H9 (cell line): Measurements from ENCODE around the gene DCHS2. TPM values are rescaled to one million over a fixed set of nuclear protein-coding genes. Genes with fewer than 3 reads are reported as not detected.

Experiments
- DNase-seq: peaks from one replicate; pipeline ENCODE4 v3.0.0-alpha.2; 2017
- H2AFZ ChIP-seq: one replicate; pipeline ENCODE4 v1.6.1; 2013; ENCODE audit warnings: mild to moderate bottlenecking, low read length, control low read depth, moderate library complexity
- H2AK5ac ChIP-seq: 2 replicates; pipeline ENCODE4 v1.6.1; 2013; ENCODE audit warnings: low read length, control low read depth, mixed read lengths; ENCODE audit not compliant: insufficient read length
- H2BK120ac ChIP-seq: one replicate; pipeline ENCODE4 v1.6.1; 2013; ENCODE audit warnings: low read depth, mild to moderate bottlenecking, low read length, control low read depth, inconsistent platforms; ENCODE audit not compliant: poor library complexity, severe bottlenecking
- H2BK12ac ChIP-seq: 2 replicates; pipeline ENCODE4 v1.6.1; 2013; ENCODE audit warnings: low read length, control low read depth, mixed read lengths, low read depth; ENCODE audit not compliant: insufficient read length
- H2BK15ac ChIP-seq: 2 replicates; pipeline ENCODE4 v1.6.1; 2013; ENCODE audit warnings: low read depth, low read length, control low read depth
- H2BK20ac ChIP-seq: one replicate; pipeline ENCODE4 v1.6.1; 2013; ENCODE audit warnings: low read depth, mild to moderate bottlenecking, low read length, control low read depth, inconsistent platforms; ENCODE audit not compliant: poor library complexity, severe bottlenecking
- H2BK5ac ChIP-seq: 2 replicates; pipeline ENCODE4 v1.6.1; 2013; ENCODE audit warnings: low read length, control low read depth, mixed read lengths; ENCODE audit not compliant: insufficient read length
- H3K14ac ChIP-seq: 2 replicates; pipeline ENCODE4 v1.6.1; 2013; ENCODE audit warnings: low read length, control low read depth; ENCODE audit not compliant: insufficient read depth
- H3K18ac ChIP-seq: 2 replicates; pipeline ENCODE4 v1.6.1; 2013; ENCODE audit warnings: low read depth, mild to moderate bottlenecking, mixed read lengths, low read length, control low read depth; ENCODE audit not compliant: insufficient read length
- H3K23ac ChIP-seq: 2 replicates; pipeline ENCODE4 v1.6.1; 2013; ENCODE audit warnings: low read length, control low read depth, mixed read lengths, low read depth; ENCODE audit not compliant: insufficient read length
- H3K23me2 ChIP-seq: 2 replicates; pipeline ENCODE4 v1.6.1; 2013; ENCODE audit warnings: low read depth, mild to moderate bottlenecking, mixed read lengths, low read length, control low read depth; ENCODE audit not compliant: insufficient read length, poor library complexity, severe bottlenecking
- H3K27ac ChIP-seq: 2 replicates; pipeline ENCODE4 v1.5.1; 2013; ENCODE audit warnings: low read length, control low read depth, mixed read lengths, low read depth; ENCODE audit not compliant: insufficient read length
- H3K27me3 ChIP-seq: 2 replicates; pipeline ENCODE4 v1.6.1; 2013; ENCODE audit warnings: low read length, control low read depth, inconsistent platforms; ENCODE audit not compliant: insufficient read depth
- H3K4ac ChIP-seq: 2 replicates; pipeline ENCODE4 v1.6.1; 2013; ENCODE audit warnings: low read depth, mild to moderate bottlenecking, control low read depth, inconsistent platforms, low read length, moderate library complexity
- H3K4me1 ChIP-seq: 2 replicates; pipeline ENCODE4 v1.6.1; 2013; ENCODE audit warnings: low read length, control low read depth, inconsistent platforms; ENCODE audit not compliant: insufficient read depth
- H3K4me2 ChIP-seq: 2 replicates; pipeline ENCODE4 v1.6.1; 2013; ENCODE audit warnings: low read length, control low read depth, mixed read lengths; ENCODE audit not compliant: insufficient read length, insufficient read depth
- H3K56ac ChIP-seq: 2 replicates; pipeline ENCODE4 v1.6.1; 2013; ENCODE audit warnings: low read depth, mild to moderate bottlenecking, mixed read lengths, low read length, control low read depth; ENCODE audit not compliant: insufficient read length
- H3K79me1 ChIP-seq: 2 replicates; pipeline ENCODE4 v1.6.1; 2013; ENCODE audit warnings: low read depth, mild to moderate bottlenecking, moderate library complexity, low read length, control low read depth, inconsistent platforms; ENCODE audit not compliant: insufficient read depth, poor library complexity, severe bottlenecking
- H3K79me2 ChIP-seq: 2 replicates; pipeline ENCODE4 v1.6.1; 2013; ENCODE audit warnings: low read length, control low read depth, inconsistent platforms; ENCODE audit not compliant: insufficient read depth
- H3K9ac ChIP-seq: 2 replicates; pipeline ENCODE4 v1.6.1; 2013; ENCODE audit warnings: low read length, control low read depth, mixed read lengths; ENCODE audit not compliant: insufficient read length; ENCODE audit errors: extremely low read depth
- H3K9me3 ChIP-seq: one replicate; pipeline ENCODE4 v1.6.1; 2013; ENCODE audit warnings: low read depth, low read length, inconsistent platforms; ENCODE audit not compliant: control insufficient read depth
- H3T11ph ChIP-seq: one replicate; pipeline ENCODE4 v1.6.1; 2013; ENCODE audit warnings: mild to moderate bottlenecking, low read length, control low read depth, inconsistent platforms
- H4K20me1 ChIP-seq: one replicate; pipeline ENCODE4 v1.6.1; 2013; ENCODE audit not compliant: control insufficient read depth, insufficient read length, insufficient read depth
- H4K5ac ChIP-seq: 2 replicates; pipeline ENCODE4 v1.6.1; 2013; ENCODE audit warnings: low read depth, mild to moderate bottlenecking, mixed read lengths, low read length, control low read depth; ENCODE audit not compliant: insufficient read length
- H4K8ac ChIP-seq: replicated peaks from 2 replicates; pipeline ENCODE4 v1.6.1; 2013; ENCODE audit warnings: low read length, control low read depth, mixed read lengths, low read depth; ENCODE audit not compliant: insufficient read length
- H4K91ac ChIP-seq: 2 replicates; pipeline ENCODE4 v1.6.1; 2013; ENCODE audit warnings: low read depth, mild to moderate bottlenecking, moderate library complexity, mixed read lengths, low read length, control low read depth; ENCODE audit not compliant: insufficient read length
- H3K27ac Mint-ChIP-seq, 3 experiments: 2 replicates in 2 of 3; 3 replicates in 1 of 3; pipeline ENCODE4 v1.8.0; 2020 to 2021; ENCODE audit warnings: mixed read lengths in 3 of 3, mild to moderate bottlenecking in 1 of 3, moderate library complexity in 1 of 3
- H3K27me3 Mint-ChIP-seq: 2 replicates; pipeline ENCODE4 v1.8.0; 2021; ENCODE audit warnings: low read depth, mild to moderate bottlenecking, moderate library complexity, mixed read lengths
- H3K36me3 Mint-ChIP-seq, 3 experiments: 2 replicates in 2 of 3; 3 replicates in 1 of 3; pipeline ENCODE4 v1.8.0; 2020 to 2021; ENCODE audit warnings: low read depth in 3 of 3, mixed read lengths in 3 of 3; ENCODE audit not compliant: insufficient read depth in 1 of 3
- H3K4me1 Mint-ChIP-seq, 2 experiments: 2 replicates each; pipeline ENCODE4 v1.8.0; 2020; ENCODE audit warnings: mixed read lengths in 2 of 2
- H3K4me3 Mint-ChIP-seq, 2 experiments: 2 replicates in 1 of 2; 3 replicates in 1 of 2; pipeline ENCODE4 v1.8.0; 2020 to 2021; ENCODE audit warnings: mild to moderate bottlenecking in 2 of 2, mixed read lengths in 2 of 2, moderate library complexity in 1 of 2
- H3K9me3 Mint-ChIP-seq, 2 experiments: 2 replicates in 1 of 2; 3 replicates in 1 of 2; pipeline ENCODE4 v1.8.0; 2020; ENCODE audit warnings: mild to moderate bottlenecking in 2 of 2, mixed read lengths in 2 of 2, moderate library complexity in 1 of 2
- WGBS: extraction: QIAGEN DNeasy Blood & Tissue Kit; methylation state at CpG from one replicate; pipeline ENCODE4 v1.1.7; 2013; ENCODE audit warnings: missing lambda C conversion rate, low lambda C conversion rate, mixed read lengths; ENCODE audit not compliant: insufficient read length; ENCODE audit errors: extremely low coverage; 5-methylcytosine and 5-hydroxymethylcytosine counted together
- total RNA-seq: library from RNA; stranded (reverse); gene quantifications from 2 replicates; pipeline ENCODE4 v1.2.1, GENCODE V29; 2021
- TF ChIP-seq, protein P1 (sequence below): fragments of 200-600 bp; sonication (generic); conservative IDR thresholded peaks from 3 replicates; pipeline ENCODE4 v1.8.0; 2021; ENCODE audit warnings: antibody characterized with exemption, mild to moderate bottlenecking

The DCHS2 gene
- total RNA-seq, 1 experiment from 2014 or later, result 0.57 TPM

DNA sequence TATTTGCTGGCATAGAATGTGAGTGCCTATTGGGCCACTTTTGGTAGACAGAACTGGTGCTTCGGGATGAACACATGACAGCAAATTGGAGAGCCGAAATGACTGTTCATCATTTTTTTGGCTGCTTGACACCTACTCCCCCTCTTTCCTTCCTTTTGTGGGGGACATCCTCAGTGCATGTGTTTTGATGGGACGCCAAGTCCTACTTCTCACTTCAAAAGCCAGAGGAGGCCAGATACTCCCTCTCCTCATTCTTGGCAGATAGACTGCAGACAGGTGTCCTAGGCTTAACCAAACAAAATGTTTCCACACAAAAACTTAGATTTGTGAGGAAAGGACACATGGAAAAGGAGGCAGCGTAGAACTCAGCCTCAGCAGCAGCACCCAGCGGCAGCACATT, 62.4 kb downstream of the DCHS2 start:
- Histone ChIP-seq H3K4me1 (no peaks in the 10 kb centered on the region), H2BK12ac (no peak overlapping the region), H2BK5ac (no peak overlapping the region), H3K9me3 (no peaks in the 10 kb centered on the region), H2AK5ac (no peak overlapping the region), H3K27ac (no peak overlapping the region), H3K23me2 (no peaks in the 10 kb centered on the region), H3T11ph (no peak overlapping the region), H2BK20ac (no peak overlapping the region), H2BK120ac (no peak overlapping the region), H3K23ac (no peak overlapping the region), H4K8ac (no peak overlapping the region), H3K14ac (no peak overlapping the region), H3K4ac (no peak overlapping the region), H3K79me2 (no peaks in the 10 kb centered on the region), H3K79me1 (no peaks in the 10 kb centered on the region), H3K9ac (no peak overlapping the region), H4K5ac (no peak overlapping the region), H4K91ac (no peak overlapping the region), H3K4me2 (no peak overlapping the region), H2AFZ (no peak overlapping the region), H3K18ac (no peak overlapping the region), H3K27me3 (no peaks in the 10 kb centered on the region), H2BK15ac (no peak overlapping the region), H4K20me1 (no peaks in the 10 kb centered on the region), H3K56ac (no peak overlapping the region)
- WGBS, result no CpG with 5 or more reads among the region's 5 CpGs
- H3K4me3 Mint-ChIP-seq, result no peak overlapping the region
- peaks cover 7% of the 10 kb centered on the region for H3K27me3 Mint-ChIP-seq
- no peak for DNase-seq
- H3K36me3 Mint-ChIP-seq, result no peaks in the 10 kb centered on the region; a peak in 1 of 7 replicates
- H3K9me3 Mint-ChIP-seq, result no peaks in the 10 kb centered on the region; a peak in 1 of 5 replicates
- H3K27ac Mint-ChIP-seq, result no peak overlapping the region
- TF ChIP-seq, protein P1, sequence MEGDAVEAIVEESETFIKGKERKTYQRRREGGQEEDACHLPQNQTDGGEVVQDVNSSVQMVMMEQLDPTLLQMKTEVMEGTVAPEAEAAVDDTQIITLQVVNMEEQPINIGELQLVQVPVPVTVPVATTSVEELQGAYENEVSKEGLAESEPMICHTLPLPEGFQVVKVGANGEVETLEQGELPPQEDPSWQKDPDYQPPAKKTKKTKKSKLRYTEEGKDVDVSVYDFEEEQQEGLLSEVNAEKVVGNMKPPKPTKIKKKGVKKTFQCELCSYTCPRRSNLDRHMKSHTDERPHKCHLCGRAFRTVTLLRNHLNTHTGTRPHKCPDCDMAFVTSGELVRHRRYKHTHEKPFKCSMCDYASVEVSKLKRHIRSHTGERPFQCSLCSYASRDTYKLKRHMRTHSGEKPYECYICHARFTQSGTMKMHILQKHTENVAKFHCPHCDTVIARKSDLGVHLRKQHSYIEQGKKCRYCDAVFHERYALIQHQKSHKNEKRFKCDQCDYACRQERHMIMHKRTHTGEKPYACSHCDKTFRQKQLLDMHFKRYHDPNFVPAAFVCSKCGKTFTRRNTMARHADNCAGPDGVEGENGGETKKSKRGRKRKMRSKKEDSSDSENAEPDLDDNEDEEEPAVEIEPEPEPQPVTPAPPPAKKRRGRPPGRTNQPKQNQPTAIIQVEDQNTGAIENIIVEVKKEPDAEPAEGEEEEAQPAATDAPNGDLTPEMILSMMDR, result no peak
- H3K4me1 Mint-ChIP-seq, result no peaks in the 10 kb centered on the region
